Erythroblast (primary cell): ENCODE measurements around the gene HDAC4.

Experiments used
- GATA1 ChIP-seq: IDR thresholded peaks from 2 replicates; pipeline ENCODE4 v1.6.1; 2011; ENCODE audit warnings: low read depth, mild to moderate bottlenecking, control low read depth, low read length, moderate library complexity
- POLR2A ChIP-seq: IDR thresholded peaks from 2 replicates; pipeline ENCODE4 v1.6.1; 2011; ENCODE audit warnings: mild to moderate bottlenecking, low read length

GRCh38 chr2:239229545-239230279, 171.1 kb downstream of the HDAC4 start:
- no peak for TF ChIP-seq POLR2A
- no peak for TF ChIP-seq GATA1
